ENCODE data around the gene RPA1.
"Not testable (repeated sequence)": the region's sequence is repeated elsewhere in the genome, so short reads cannot be mapped to it uniquely, and the experiment has no call there.

Gene RPA1

GRCh38 chr17:1829592-1830257, at the start of gene RPA1, which contains the start of gene SMYD4:
RPA1 (plus strand) TSS chr17:1830005; CDS start chr17:1830094, 89 bp downstream.
SMYD4 (minus strand) TSS chr17:1829902; CDS start chr17:1827994, 1,908 bp downstream.
- peak; percentile 63 for DNase-seq

DNA sequence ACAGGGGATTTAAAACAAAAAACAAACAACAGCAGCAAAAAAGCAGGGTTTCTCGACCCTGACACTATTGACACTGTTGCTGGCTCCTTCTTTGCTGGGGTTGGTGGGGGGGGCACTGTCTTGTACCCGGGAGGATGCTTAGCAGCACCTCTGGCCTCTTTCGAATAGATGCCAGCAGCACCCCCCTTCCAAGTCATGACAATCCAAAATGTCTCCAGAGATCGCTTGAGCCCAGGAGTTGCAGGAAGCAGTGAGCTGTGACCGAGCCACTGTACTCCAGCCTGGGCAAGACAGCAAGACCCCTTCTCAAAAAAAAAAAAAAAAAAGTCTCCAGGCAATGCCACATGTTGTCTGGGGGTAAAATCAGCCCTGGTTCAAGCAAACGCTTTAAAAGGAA, 47.6 kb upstream of the RPA1 start:
- DNase-seq = no peak

DNA sequence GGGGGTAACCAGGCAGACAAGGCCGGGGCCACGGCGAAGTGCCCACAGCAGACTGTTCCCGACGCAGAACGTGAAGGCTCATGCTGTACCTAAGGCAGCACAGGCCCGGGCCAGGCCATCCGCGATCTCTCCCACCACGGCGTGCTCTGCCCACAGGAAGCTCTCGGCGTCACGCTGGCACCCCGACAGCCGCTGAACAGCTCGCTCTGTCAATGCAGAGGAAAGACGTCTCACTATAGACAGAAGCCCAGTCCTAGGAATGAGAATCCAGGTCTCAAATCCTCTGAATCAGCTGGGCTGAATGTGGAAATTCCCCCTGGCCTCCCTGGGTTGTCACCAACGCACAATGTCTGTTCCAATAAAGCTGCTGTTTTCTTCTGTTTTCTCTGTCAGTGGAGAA, 46.5 kb upstream of the RPA1 start:
- DNase-seq = no peak

DNA sequence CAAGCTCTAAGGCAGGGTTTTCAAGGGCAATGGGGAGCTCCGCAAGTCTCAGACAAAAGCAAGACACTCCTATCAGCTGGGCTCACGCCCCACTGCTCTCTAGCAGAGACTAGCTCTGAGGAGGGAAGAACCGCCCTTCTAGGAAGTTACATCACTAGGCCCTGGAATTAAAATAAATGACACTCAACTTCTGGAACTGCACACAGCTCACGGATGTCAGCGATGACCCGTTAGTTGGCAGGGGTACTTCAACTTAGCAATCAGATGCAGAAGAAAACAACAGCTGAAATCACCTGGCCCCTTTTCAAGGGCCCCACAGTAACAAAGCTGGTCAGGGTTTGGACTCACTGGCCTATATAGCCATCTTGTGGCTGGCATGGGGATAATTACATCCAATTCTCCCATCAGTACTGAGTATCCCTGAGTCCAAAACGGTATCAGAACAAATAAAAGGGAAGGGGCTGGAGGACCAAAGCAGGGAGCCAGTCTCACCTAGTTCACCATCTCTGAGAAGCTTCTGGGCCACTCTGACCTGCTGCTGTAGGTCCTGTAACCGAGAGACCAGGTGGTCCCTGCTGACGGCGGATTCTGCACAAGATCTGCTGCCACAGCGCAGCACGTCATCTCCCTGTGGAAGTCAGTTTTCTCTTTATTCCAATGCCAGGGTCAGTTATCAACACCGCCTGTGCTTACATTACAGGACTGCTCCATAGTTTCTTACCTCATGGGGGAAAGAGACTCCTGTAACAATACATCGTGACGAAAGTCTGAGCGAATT, 45.8 kb upstream of the RPA1 start:
- peak; percentile 22 for DNase-seq

- DNase-seq = no peak
These were observed 43.9 kb upstream of the RPA1 start for GRCh38 chr17:1785930-1786329.

DNA sequence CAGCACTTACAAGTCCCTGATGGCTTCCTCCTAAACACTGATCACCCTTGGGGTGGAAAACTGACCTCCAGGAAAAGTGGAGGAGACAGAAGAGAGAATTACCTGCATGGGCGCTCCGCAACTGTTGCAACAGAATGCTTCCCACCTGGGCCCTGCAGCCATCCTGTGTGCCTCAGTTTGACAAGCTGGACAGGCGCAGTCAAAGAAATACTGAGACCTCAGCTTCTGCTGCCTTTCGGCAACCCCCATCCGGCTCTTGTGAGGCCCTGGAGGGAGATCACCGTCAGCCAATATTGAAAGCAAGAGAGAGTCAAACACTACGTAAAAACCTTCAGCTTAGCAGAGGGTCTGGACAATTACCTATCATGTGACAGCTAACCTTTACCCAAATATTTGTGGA, 43.1 kb upstream of the RPA1 start:
- no peak for DNase-seq

- no peak for DNase-seq
These were observed 42.4 kb upstream of the RPA1 start for GRCh38 chr17:1787301-1787902.

DNA sequence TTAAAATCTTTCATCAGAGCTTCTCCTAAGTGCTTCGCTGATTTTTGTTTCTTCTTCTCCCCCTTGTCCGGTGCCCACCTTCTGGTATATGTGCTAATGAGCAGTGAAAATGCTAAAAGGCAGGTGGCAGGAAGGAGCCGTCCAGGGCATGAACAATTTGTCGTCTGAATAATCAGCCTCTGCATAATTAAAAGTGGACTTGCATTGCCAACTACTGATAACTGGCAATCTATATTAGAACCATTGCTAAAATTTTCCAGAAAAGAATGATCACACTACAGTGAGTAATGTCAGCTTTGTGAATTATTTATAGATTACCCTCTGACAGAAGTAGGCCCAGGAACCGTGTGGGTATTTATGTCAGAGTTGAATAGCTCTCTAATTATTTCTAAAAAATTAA, 39.9 kb upstream of the RPA1 start:
- DNase-seq = no peak

DNA sequence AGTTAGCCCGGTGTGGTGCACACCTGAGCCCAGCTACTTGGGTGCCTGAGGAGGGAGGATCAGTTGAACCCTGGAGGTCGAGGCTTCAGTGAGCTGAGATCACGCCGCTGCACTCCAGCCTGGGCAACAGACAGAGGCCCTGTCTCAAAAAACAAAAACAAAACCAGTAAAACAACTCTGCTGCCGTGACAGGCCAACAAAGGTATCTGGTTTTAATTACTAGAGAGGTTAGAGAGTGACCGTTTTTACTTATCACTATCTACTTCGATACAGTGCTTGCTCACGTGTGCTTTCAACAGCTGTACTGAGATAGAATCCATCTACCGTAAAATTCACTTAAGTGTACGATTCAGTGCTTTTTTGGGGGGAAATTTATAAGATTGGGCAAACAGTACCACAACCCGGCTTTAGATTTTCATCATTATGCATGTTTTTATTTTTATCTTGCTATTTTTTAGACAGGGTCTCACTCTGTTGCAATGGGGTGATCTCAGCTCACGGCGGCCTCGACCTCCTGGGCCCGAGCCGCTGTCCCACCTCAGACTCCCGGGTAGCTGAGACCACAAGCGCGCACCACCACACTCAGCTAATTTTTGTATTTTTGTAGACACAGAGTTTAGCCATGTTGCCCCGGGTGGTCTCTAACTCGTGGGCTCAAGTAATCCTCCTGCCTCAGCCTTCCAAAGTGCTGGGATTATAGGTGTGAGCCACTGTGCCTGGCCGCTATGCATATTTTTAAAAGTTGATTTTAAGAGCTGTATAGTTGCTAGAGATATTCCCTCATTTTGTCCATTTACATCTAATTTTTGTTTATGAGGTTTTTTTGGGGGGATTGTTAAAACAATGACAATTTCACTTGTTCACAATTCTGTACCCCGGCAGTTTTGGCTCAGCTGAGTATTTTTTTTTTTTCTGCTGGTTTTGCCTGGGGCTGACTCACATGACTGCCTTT, 37.0 kb upstream of the RPA1 start:
- DNase-seq = no peak

GRCh38 chr17:1793447-1793806, 36.4 kb upstream of the RPA1 start:
- no peak for DNase-seq

DNA sequence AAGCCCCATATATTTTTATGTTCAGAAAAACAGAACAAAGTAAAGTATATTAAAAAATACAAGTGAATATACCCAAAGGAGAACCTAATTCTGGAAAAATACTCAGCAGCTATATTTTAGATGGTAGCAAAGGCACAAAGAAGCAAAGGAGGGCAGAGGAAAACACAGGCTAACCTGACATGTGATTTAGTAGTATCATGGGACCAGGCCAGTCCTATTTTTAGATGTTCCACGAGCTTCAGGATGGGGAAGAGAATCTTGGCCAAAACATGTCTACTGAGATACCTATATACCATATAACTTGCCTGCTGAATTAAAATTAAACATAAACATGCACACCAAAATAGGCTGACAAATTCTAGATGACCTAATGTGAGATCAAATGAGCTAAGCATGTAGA, 33.0 kb upstream of the RPA1 start:
- DNase-seq = no peak

GRCh38 chr17:1797323-1797722, 32.5 kb upstream of the RPA1 start:
- no peak for DNase-seq

GRCh38 chr17:1797846-1798245, 32.0 kb upstream of the RPA1 start:
- not testable (repeated sequence) for DNase-seq

- no peak for DNase-seq
These were observed 29.6 kb upstream of the RPA1 start for GRCh38 chr17:1800240-1800639.

DNA sequence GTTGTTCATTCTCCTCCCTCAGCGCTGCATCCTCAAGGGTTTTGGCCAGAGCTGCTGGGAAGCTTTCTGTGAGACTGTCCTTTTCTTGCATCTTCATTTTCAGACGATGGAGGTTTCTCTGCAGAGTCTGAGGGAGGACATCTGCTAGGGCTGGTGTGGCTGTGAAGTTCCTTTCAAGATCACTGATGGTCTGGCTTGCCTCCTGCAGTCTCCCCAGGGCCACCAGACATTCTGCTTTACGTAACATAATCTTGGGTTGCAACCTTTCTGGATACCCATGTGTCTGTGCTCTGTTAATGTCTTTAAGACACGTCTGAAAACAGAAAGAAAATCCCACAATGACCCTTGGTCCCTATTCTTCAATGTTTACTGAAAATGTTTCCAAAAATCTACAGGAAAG, 29.1 kb upstream of the RPA1 start:
- no peak for DNase-seq

DNA sequence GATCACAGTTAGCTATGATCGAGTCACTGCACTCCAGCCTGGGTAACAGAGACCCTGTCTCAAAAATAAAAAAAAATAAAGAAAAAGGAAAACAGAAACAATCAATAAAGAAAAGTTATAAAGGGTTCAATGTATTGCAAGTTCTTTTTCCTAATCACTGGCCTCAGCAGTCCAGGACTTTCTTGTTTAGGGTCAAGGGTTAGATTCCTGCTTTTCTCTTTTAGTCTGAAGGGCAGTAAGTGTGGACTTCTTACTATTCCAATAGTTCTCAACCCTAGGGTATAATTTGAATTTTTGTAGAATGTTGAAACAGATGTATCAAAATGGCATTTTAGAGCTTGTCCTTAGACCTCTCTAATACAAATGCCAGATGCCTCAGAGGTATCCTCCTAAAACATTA, 27.4 kb upstream of the RPA1 start:
- DNase-seq = no peak

- no peak for DNase-seq
These were observed 26.5 kb upstream of the RPA1 start for GRCh38 chr17:1803280-1803679.

DNA sequence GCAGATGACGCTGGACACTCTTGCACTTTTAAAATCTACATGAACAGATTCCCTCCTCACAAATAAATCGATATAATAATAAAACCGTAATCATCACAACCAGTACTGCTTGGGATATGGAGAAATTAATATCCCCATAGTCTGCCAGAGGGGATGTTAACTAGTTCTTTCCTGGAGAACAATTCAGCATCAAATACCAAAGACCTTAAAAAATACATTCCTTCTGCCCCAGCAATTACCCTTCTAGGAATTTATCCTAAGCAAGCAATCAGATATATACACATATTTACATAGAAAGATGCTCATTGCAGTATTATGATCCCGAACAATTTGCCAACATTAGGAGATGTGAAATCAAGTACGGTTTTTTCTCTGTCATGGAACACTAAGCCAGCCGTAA, 21.9 kb upstream of the RPA1 start:
- no peak for DNase-seq

GRCh38 chr17:1808644-1809043, 21.2 kb upstream of the RPA1 start:
- no peak for DNase-seq

DNA sequence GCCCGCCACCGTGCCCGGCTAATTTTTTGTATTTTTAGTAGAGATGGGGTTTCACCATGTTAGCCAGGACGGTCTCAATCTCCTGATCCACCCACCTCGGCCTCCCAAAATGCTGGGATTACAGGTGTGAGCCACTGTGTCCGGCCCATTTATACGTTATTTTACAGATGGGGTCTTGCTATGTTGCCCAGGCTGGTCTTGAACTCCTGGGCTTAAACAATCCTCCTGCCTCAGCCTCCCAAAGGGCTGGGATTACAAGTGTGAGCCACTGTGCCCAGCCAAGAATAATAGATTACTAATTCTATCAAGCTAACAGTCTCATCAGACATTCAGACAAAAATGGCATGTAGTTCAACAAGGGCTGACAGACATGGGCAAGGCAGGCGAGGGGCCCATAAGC, 20.0 kb upstream of the RPA1 start:
- not testable (repeated sequence) for DNase-seq

GRCh38 chr17:1810450-1811103, 19.2 kb upstream of the RPA1 start:
- no peak for DNase-seq

- DNase-seq = no peak
These were observed 16.7 kb upstream of the RPA1 start for GRCh38 chr17:1813088-1813487.
